SK-N-SH treated with all-trans-retinoic acid at 6 μM for 48 hours (cell line): ENCODE data around the gene COL7A1.

ENCODE experiments used
- ATAC-seq: fragments of 200-7000 bp; cut with Tn5 transposase; 3 replicates; pipeline ENCODE4 v1.9.1; 2020; ENCODE audit warnings: mild to moderate bottlenecking, moderate library complexity
- ARNTL ChIP-seq: fragments of 450-650 bp; formaldehyde crosslinking; IDR thresholded peaks from 2 replicates; pipeline ENCODE4 v1.5.0; 2020; ENCODE audit warnings: low read depth, mild to moderate bottlenecking, moderate library complexity, borderline replicate concordance
- BACH2 ChIP-seq: fragments of 250-450 bp; sonication (Bioruptor Pico); IDR thresholded peaks from 2 replicates; pipeline ENCODE4 v1.9.0; 2021; ENCODE audit warnings: mild to moderate bottlenecking, borderline replicate concordance
- CSDC2 ChIP-seq: fragments of 250-450 bp; sonication (Bioruptor Pico); IDR thresholded peaks from 2 replicates; pipeline ENCODE4 v1.5.0; 2020; ENCODE audit warnings: mild to moderate bottlenecking, moderate library complexity
- ESRRG ChIP-seq: fragments of 250-450 bp; sonication (Bioruptor Pico); IDR thresholded peaks from 2 replicates; pipeline ENCODE4 v1.6.1; 2021; ENCODE audit warnings: mild to moderate bottlenecking
- GLIS3 ChIP-seq: fragments of 250-450 bp; sonication (Bioruptor Pico); IDR thresholded peaks from 2 replicates; pipeline ENCODE4 v1.5.0; 2020; ENCODE audit warnings: mild to moderate bottlenecking, moderate library complexity
- ISL1 ChIP-seq: fragments of 250-450 bp; sonication (Bioruptor Pico); IDR thresholded peaks from 2 replicates; pipeline ENCODE4 v2.1.2; 2022; ENCODE audit warnings: mild to moderate bottlenecking, moderate library complexity
- OSR1 ChIP-seq: fragments of 250-450 bp; sonication (Bioruptor Pico); IDR thresholded peaks from 2 replicates; pipeline ENCODE4 v1.8.0; 2022; ENCODE audit warnings: moderate library complexity, mild to moderate bottlenecking, inconsistent platforms
- PPARA ChIP-seq: fragments of 250-450 bp; sonication (Bioruptor Pico); IDR thresholded peaks from 2 replicates; pipeline ENCODE4 v1.5.0; 2020; ENCODE audit warnings: mild to moderate bottlenecking, borderline replicate concordance
- RARB ChIP-seq: fragments of 250-450 bp; sonication (Bioruptor Pico); IDR thresholded peaks from 2 replicates; pipeline ENCODE4 v1.8.0; 2021; ENCODE audit warnings: mild to moderate bottlenecking, moderate library complexity
- SNAI2 ChIP-seq: fragments of 250-450 bp; sonication (Bioruptor Pico); IDR thresholded peaks from 2 replicates; pipeline ENCODE4 v1.5.0; 2020; ENCODE audit warnings: mild to moderate bottlenecking, moderate library complexity
- TCF4 ChIP-seq: fragments of 250-450 bp; sonication (Bioruptor Pico); IDR thresholded peaks from 2 replicates; pipeline ENCODE4 v1.8.0; 2021; ENCODE audit warnings: mild to moderate bottlenecking, moderate library complexity, borderline replicate concordance
- TOX ChIP-seq: fragments of 250-450 bp; sonication (Bioruptor Pico); IDR thresholded peaks from 2 replicates; pipeline ENCODE4 v1.8.0; 2021; ENCODE audit warnings: mild to moderate bottlenecking, moderate library complexity, borderline replicate concordance
- ZC3H10 ChIP-seq: fragments of 250-450 bp; sonication (Bioruptor Pico); IDR thresholded peaks from 2 replicates; pipeline ENCODE4 v1.5.1; 2021; ENCODE audit warnings: mild to moderate bottlenecking, moderate library complexity
- ZFP3 ChIP-seq: fragments of 250-450 bp; sonication (Bioruptor Pico); IDR thresholded peaks from 2 replicates; pipeline ENCODE4 v1.5.0; 2020; ENCODE audit warnings: mild to moderate bottlenecking, moderate library complexity
- ZFP30 ChIP-seq: fragments of 450-650 bp; formaldehyde crosslinking; IDR thresholded peaks from 2 replicates; pipeline ENCODE4 v1.5.0; 2022; ENCODE audit warnings: mild to moderate bottlenecking, moderate library complexity
- ZNF70 ChIP-seq: fragments of 450-650 bp; formaldehyde crosslinking; IDR thresholded peaks from 2 replicates; pipeline ENCODE4 v1.5.0; 2020; ENCODE audit warnings: mild to moderate bottlenecking, moderate library complexity
- ZNF8 ChIP-seq: fragments of 450-650 bp; formaldehyde crosslinking; IDR thresholded peaks from 2 replicates; pipeline ENCODE4 v1.5.0; 2020; ENCODE audit warnings: mild to moderate bottlenecking, moderate library complexity
- TF ChIP-seq, protein P1 (sequence below): fragments of 250-450 bp; sonication (Bioruptor Pico); IDR thresholded peaks from 2 replicates; pipeline ENCODE4 v1.5.1; 2020; ENCODE audit warnings: low read depth, mild to moderate bottlenecking, moderate library complexity
- TF ChIP-seq, protein P2 (sequence below): fragments of 250-450 bp; sonication (Bioruptor Pico); IDR thresholded peaks from 2 replicates; pipeline ENCODE4 v1.5.1; 2021; ENCODE audit warnings: mild to moderate bottlenecking, moderate library complexity
- TF ChIP-seq, protein P3 (sequence below): fragments of 250-450 bp; sonication (Bioruptor Pico); IDR thresholded peaks from 2 replicates; pipeline ENCODE4 v1.8.0; 2021; ENCODE audit warnings: low read depth, mild to moderate bottlenecking, moderate library complexity, borderline replicate concordance
- TF ChIP-seq, protein P4 (sequence below): fragments of 250-450 bp; sonication (Bioruptor Pico); IDR thresholded peaks from 2 replicates; pipeline ENCODE4 v1.8.0; 2020; ENCODE audit warnings: mild to moderate bottlenecking, moderate library complexity, borderline replicate concordance
- TF ChIP-seq, protein P5 (sequence below): fragments of 250-450 bp; sonication (Bioruptor Pico); IDR thresholded peaks from 2 replicates; pipeline ENCODE4 v1.5.0; 2020; ENCODE audit warnings: mild to moderate bottlenecking, moderate library complexity

Gene COL7A1

DNA sequence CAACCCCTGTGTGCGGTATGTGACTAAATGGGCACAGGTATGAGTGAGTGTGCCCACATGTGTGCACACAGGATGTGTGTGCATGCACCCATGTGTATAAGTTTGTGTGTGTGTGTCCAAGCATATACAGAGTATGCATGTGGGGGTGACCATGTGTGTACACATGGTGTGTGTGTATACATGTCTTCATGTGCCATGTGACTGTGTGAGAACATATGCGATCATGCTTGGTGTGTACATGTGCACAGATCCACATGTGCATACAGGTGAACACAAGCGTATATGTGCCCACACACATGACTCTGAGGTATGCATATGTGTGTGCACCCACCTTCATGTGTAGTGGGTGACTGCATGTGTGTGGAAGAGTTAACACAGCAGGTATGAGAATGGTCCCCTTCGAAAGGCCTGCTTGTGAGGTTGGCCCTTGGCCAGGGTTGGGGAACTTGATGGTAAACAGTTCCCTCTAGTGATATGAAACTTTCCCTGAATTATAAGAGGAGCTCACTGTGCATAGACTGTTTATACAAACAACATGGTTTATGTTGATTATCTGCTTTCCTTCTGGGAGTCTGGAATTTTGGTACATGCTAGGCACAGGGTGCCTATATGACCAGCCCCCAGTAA is 48.8 kb downstream of the COL7A1 start:
- no peak for ATAC-seq
- TF ChIP-seq CSDC2 (no peak), TOX (CRISPR knock-in tag) (no peak), PPARA (CRISPR knock-in tag) (no peak), ZFP3 (CRISPR knock-in tag) (no peak), ZNF70 (no peak), RARB (CRISPR knock-in tag) (no peak), ISL1 (CRISPR knock-in tag) (no peak)
- TF ChIP-seq, protein P1, sequence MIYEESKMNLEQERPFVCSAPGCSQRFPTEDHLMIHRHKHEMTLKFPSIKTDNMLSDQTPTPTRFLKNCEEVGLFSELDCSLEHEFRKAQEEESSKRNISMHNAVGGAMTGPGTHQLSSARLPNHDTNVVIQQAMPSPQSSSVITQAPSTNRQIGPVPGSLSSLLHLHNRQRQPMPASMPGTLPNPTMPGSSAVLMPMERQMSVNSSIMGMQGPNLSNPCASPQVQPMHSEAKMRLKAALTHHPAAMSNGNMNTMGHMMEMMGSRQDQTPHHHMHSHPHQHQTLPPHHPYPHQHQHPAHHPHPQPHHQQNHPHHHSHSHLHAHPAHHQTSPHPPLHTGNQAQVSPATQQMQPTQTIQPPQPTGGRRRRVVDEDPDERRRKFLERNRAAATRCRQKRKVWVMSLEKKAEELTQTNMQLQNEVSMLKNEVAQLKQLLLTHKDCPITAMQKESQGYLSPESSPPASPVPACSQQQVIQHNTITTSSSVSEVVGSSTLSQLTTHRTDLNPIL (CRISPR knock-in tag) = no peak

DNA sequence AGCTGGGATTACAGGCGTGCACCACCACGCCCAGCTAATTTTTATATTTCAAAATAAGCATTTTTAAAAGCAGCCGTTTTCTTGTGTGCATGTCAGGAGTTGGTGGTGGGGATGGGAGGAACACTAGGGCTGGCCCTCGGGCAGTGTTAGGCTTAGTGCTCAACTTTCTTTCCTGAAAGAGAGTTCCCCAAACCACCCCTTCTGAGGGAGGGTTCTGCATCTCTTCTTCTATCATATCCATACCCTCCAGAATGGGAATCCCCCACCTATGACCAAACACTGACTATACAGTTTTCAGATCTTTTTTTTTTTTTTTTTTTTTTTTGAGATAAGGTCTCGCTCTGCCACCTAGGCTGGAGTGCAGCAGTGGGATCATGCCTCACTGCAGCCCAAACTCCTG is 51.0 kb downstream of the COL7A1 start:
- TF ChIP-seq PPARA (CRISPR knock-in tag) (no peak), ZC3H10 (no peak), ISL1 (CRISPR knock-in tag) (no peak), BACH2 (CRISPR knock-in tag) (no peak), ARNTL (CRISPR knock-in tag) (no peak), ZNF8 (CRISPR knock-in tag) (no peak), ESRRG (CRISPR knock-in tag) (no peak), ZFP30 (CRISPR knock-in tag) (no peak), ZFP3 (CRISPR knock-in tag) (no peak), OSR1 (CRISPR knock-in tag) (no peak), ZNF70 (no peak), GLIS3 (CRISPR knock-in tag) (no peak), TOX (CRISPR knock-in tag) (no peak)
- TF ChIP-seq, protein P2, sequence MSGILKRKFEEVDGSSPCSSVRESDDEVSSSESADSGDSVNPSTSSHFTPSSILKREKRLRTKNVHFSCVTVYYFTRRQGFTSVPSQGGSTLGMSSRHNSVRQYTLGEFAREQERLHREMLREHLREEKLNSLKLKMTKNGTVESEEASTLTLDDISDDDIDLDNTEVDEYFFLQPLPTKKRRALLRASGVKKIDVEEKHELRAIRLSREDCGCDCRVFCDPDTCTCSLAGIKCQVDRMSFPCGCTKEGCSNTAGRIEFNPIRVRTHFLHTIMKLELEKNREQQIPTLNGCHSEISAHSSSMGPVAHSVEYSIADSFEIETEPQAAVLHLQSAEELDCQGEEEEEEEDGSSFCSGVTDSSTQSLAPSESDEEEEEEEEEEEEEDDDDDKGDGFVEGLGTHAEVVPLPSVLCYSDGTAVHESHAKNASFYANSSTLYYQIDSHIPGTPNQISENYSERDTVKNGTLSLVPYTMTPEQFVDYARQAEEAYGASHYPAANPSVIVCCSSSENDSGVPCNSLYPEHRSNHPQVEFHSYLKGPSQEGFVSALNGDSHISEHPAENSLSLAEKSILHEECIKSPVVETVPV = no peak
- TF ChIP-seq, protein P3, sequence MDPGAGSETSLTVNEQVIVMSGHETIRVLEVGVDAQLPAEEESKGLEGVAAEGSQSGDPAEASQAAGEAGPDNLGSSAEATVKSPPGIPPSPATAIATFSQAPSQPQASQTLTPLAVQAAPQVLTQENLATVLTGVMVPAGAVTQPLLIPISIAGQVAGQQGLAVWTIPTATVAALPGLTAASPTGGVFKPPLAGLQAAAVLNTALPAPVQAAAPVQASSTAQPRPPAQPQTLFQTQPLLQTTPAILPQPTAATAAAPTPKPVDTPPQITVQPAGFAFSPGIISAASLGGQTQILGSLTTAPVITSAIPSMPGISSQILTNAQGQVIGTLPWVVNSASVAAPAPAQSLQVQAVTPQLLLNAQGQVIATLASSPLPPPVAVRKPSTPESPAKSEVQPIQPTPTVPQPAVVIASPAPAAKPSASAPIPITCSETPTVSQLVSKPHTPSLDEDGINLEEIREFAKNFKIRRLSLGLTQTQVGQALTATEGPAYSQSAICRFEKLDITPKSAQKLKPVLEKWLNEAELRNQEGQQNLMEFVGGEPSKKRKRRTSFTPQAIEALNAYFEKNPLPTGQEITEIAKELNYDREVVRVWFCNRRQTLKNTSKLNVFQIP (CRISPR knock-in tag) = no peak
- TF ChIP-seq, protein P4, sequence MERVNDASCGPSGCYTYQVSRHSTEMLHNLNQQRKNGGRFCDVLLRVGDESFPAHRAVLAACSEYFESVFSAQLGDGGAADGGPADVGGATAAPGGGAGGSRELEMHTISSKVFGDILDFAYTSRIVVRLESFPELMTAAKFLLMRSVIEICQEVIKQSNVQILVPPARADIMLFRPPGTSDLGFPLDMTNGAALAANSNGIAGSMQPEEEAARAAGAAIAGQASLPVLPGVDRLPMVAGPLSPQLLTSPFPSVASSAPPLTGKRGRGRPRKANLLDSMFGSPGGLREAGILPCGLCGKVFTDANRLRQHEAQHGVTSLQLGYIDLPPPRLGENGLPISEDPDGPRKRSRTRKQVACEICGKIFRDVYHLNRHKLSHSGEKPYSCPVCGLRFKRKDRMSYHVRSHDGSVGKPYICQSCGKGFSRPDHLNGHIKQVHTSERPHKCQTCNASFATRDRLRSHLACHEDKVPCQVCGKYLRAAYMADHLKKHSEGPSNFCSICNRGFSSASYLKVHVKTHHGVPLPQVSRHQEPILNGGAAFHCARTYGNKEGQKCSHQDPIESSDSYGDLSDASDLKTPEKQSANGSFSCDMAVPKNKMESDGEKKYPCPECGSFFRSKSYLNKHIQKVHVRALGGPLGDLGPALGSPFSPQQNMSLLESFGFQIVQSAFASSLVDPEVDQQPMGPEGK (CRISPR knock-in tag) = no peak
- TF ChIP-seq, protein P5, sequence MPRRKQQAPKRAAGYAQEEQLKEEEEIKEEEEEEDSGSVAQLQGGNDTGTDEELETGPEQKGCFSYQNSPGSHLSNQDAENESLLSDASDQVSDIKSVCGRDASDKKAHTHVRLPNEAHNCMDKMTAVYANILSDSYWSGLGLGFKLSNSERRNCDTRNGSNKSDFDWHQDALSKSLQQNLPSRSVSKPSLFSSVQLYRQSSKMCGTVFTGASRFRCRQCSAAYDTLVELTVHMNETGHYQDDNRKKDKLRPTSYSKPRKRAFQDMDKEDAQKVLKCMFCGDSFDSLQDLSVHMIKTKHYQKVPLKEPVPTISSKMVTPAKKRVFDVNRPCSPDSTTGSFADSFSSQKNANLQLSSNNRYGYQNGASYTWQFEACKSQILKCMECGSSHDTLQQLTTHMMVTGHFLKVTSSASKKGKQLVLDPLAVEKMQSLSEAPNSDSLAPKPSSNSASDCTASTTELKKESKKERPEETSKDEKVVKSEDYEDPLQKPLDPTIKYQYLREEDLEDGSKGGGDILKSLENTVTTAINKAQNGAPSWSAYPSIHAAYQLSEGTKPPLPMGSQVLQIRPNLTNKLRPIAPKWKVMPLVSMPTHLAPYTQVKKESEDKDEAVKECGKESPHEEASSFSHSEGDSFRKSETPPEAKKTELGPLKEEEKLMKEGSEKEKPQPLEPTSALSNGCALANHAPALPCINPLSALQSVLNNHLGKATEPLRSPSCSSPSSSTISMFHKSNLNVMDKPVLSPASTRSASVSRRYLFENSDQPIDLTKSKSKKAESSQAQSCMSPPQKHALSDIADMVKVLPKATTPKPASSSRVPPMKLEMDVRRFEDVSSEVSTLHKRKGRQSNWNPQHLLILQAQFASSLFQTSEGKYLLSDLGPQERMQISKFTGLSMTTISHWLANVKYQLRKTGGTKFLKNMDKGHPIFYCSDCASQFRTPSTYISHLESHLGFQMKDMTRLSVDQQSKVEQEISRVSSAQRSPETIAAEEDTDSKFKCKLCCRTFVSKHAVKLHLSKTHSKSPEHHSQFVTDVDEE (CRISPR knock-in tag) = no peak
- no peak for ATAC-seq

DNA sequence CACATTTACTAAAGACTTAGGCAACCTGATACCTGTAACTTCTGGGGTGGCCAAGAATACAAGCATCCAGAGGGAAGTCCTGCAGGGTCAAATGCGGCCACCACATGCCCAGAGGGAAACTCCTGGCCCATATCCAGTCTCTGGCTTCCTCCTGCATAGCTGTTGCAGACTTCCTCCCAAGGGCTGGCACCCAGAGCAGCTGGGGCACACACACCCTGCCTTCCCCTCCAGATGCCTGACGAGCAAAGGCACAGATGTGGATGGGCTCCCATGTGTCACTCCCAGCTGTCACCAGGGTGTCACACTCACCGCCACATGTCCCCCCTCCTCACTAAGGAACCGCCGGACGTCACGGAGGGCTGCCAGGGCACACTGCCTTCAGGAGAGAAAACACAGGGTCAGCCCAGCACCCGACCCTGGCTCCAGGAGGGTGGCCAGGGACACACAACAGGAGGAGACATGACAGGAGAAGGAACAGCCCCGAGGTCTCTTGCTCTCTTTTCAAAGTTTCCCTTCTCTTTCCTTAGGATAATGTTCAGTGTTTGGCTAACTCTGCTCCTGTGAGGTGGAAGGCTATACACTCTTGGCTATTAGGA is 51.8 kb downstream of the COL7A1 start:
- TF ChIP-seq, protein P5 (CRISPR knock-in tag) = no peak
- TF ChIP-seq SNAI2 (CRISPR knock-in tag) (no peak), TCF4 (CRISPR knock-in tag) (peak; percentile 51; the same call in 1 of the 2 replicates), BACH2 (CRISPR knock-in tag) (no peak)
- peak; percentile 59 for ATAC-seq
